HG02938 (cell line): Measurements from ENCODE around the gene SLC7A10.
"Not testable (repeated sequence)": the region's sequence is repeated elsewhere in the genome, so short reads cannot be mapped to it uniquely, and the experiment has no call there.

Experiments used
- ATAC-seq: cut with Tn5 transposase; IDR thresholded peaks from one replicate; pipeline ENCODE4 v1.9.1; 2021; ENCODE audit warnings: mild to moderate bottlenecking, moderate library complexity; ENCODE audit not compliant: unreplicated experiment

SLC7A10 gene

DNA sequence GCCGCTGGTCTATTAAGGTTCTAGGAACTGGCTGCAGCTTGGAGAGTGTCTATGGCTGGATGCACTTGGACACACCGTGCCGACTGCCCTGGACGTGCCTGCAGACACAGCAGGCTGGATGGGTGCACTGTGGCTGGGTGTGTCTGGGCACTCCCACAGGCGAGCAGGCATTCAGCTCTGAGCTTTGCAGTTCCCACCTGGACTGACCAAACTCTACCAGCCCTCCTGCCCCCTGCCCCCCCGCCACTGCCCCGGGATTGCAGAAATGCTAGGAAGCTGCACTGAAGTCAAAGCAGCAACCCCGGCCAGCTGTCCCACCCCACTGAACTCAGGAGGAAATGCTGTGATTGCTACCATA is 38.5 kb downstream of the SLC7A10 start:
- ATAC-seq = no peak

DNA sequence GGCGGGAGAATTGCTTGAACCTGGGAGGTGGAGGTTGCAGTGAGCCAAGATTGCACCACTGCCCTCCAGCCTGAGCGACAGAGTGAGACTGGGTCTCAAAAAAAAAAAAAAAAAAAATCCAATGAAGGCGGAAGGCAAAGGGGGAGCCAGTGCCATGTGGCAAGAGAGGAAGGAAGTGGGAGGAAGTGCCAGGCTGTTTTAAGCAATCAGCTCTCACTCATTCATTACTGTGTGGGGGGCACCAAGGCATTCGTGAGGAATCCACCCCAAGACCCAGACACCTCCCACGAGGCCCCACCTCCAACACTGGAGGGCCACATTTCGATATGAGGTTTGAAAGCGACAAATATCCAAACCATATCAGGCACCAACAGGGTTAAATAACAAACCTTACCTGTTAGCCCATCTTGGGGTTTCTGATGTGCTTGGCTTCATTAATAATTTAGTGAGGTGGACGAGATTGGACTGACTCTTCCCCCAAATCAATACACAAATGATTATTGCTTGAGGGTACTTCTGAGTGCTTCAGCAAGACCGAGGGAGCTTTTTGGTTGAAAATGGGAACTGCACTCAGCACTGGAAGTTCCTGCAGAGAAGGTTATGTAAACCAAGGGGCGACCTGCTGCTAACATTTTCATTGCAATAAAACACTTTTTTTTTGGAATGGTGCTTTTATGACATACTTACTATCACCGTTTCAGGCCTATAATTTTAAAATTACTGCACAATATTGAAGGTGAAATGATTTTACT is 39.0 kb downstream of the SLC7A10 start:
- ATAC-seq = no peak

DNA sequence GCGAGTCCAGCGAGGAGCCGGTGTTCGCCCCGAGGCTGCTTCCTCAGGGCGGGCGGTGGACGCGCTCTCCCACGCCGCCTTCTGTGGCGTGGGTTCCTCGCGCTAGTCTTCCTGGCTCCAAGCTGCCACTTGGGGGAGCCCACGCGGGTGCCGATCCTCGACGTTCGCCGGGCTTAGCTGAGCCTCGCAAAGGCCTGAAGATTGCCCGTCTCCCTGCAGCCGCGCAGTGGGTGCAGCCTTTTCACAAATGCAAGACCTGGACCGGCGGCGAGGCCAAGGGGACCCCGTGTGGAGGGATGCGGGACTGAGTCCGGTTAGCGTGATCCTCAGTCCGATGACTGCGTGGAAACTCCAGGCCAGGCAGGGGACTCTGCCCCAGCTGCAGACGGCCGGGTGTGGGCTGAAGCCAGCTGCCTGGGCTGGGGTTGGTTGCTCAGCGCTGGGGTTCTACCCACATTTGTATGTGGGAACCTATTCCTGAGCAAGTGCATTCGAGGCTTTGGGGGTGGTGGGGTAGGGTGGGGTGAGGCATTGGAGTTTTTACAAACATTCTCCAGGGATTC is 48.2 kb downstream of the SLC7A10 start:
- ATAC-seq = peak; percentile 35

DNA sequence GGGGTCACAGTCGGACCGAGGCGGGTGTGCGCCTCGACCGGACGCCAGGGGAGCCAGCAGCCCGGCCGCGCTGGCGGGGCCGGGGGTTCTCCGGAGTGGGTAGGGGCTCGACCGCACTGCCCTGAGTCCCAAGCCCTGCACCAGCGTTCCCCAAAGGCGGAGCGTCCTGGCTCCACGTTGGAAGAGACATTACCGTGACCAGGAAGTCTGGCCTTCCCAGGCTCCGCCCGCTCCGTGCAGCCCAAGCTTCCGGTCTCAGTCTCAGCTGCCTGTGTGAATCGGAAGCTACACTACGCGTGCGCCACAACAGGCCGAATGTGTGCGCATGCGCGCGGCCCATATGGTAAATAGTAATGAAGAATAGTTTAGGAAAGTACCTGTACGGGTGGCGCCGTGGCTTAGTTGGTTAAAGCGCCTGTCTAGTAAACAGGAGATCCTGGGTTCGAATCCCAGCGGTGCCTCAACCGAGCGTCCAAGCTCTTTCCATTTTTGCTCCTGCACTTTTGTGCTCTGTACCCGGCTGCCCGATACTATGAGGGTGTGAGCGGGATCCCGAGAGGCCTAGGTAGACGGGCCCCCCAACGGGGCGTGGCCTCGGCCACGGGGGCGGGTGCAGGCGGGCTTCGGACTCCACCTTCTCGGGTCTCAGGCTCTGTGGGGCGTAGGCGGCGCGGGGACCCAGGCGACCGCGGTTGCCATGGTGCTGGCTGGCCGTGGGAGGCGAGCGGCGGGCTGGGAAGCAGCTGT is 48.8 kb downstream of the SLC7A10 start:
- ATAC-seq = peak; percentile 77

DNA sequence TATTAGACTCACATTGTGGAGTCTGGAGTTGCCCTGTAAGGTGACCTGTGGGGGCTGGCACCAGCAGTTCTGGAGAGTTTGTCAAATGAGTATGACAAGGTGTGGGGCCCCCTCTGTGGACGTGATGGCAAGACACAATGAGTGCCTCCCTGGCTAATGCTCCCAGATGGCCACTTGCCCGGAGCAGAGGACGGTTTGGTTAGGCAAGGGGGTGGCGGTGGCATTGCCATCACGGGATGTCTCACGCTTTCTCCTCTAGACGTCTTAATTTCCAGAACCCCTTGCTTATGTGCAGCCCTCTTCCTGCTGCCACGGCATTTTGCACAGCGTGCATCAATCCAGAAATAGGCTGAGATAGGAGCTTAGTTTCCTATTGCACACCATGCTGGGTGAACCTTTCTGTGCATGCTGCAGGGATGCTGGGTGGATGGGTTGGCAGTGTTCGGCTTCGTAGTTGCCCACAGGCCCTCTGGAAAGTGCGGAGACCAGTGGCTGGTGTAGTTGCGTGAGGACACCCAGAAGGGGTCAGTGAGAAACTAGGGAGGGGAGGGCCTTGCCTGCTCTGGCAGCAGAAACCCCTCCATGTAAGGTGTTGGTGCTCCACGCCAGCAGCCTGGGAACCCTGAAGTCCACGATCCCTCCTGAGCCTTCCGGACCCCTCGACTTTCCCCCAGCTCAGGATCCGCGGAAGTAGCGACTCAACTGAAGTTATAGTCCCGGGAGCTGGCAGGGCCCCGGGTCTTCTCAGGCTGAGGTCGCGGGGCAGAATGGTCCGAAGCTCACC is 49.6 kb downstream of the SLC7A10 start:
- no peak for ATAC-seq

DNA sequence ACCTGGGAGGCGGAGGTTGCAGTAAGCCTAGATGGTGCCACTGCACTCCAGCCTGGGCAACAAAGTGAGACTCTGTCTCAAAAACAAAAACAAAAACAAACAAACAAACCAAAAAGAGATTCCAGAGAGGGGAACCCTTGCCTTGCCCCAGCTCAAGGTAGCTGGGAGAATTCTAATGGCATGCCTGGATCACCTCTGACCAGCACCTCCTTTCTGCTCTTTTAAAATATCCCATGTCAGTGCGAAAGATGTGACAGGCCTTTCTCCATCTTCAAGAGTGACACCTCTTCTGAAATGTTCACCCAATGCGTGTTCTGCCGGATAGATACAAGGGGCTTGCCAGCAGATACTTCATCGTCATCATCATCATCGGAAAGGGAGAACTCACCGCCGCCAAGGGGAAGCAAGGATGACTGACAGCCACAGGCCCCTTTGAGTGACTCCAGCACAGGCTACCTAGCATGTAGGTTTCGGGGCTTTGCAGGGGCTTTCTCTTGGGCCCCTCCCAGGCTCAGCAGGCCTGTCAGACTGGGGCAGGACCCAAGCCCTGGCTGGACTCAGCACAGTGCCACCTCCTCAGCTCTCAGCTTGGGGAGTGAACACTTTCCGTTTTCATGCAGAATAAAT is 50.4 kb downstream of the SLC7A10 start:
- ATAC-seq = no peak

DNA sequence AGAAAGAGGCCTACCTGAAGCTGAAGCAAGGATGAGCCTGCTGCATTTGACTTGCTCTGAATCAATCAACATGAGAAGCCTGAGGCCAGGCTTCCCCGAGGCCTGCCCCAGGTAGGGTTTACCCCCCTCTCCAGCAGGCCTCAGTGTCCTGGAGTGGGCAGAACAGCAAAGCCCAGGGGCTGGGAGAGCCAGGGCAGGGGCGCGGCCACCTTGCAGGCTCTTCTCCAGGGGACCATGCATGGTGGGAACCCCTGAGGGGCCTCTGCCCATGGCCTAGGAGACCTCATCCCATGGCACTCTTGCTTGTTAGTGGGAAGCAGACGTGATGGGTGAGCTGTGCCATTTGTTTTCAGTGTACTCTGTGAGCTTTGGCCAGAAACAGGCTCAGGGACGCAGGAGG is 51.5 kb downstream of the SLC7A10 start:
- ATAC-seq = no peak

DNA sequence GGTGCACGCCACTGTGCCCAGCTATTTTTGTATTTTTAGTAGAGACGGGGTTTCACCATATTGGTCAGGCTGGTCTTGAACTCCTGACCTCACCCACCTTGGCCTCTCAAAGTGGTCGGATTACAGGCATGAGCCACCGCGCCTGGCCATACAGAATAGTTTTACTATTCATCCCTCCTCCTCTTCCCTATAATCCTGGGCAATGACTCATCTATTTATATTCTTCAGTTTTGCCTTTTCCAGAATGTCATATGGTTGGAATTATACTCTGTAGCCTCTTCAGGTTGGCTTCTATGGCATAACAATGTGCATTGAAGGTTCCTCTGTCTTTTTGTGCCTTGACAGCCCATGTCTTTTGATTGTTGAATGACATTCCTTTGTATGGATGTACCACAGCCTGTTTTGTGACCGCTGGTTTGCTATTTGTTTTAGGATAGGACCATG is 53.7 kb downstream of the SLC7A10 start:
- no peak for ATAC-seq

DNA sequence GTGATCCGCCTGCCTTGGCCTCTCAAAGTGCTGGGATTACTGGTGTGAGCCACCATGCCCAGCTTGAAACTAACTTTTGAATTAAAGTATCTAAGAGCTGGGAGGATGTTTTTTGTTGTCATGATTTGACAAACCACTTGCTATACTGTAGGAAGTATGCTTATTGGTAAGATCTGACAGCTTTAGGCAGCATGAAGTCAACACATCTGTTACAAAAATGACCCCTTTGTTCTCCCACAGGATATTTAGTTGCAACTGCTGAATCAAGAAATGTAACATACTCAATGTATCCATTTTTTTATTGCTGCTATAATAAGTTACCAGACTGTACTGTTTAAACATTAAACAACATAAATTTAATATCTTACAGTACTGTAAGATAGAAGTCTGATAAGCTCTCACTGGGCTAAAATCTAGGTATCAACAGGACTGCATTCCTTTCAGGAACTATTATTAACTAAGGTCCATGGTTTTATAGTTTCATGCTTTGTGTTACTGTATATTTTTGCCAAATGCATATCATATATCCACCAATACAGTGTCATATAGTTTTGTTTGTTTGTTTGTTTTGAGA is 54.3 kb downstream of the SLC7A10 start:
- ATAC-seq = no peak

DNA sequence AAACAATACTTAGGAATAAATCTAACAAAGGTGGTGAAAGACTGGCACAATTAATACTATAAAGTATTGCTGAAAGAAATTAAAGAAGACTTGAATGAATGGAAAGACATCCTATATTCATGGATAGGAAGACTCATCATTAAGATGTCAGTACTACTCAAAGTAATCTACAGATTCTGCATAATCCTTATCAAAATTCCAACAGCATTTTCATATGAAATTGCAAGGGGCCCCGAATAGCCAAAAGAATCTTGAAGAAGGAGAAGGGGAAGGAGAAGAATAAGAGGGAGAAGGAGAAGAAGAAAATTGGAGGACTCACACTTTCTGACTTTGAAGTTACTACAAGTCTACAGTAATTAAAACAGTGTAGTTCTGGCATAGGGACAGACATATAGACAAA is 57.1 kb downstream of the SLC7A10 start:
- no peak for ATAC-seq

DNA sequence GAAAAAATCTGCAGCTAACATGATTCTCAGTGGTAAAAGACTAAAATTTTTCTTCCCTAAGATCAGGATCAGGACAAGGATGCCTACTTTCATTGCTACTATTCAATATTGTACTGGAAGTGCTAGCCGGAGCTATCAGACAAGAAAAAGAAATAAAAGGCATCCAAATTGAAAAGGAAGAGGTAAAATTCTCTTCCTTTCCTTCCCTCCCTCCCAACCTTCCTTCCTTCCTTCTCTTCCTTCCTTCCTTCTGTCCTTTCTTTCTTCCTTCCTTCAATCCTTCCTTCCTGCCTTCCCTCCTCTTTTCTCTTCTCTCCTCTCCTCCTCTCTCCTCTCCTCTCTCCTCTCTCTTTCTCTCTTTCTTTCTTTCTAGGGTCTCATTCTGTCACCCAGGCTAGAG is 58.2 kb downstream of the SLC7A10 start:
- ATAC-seq = no peak

DNA sequence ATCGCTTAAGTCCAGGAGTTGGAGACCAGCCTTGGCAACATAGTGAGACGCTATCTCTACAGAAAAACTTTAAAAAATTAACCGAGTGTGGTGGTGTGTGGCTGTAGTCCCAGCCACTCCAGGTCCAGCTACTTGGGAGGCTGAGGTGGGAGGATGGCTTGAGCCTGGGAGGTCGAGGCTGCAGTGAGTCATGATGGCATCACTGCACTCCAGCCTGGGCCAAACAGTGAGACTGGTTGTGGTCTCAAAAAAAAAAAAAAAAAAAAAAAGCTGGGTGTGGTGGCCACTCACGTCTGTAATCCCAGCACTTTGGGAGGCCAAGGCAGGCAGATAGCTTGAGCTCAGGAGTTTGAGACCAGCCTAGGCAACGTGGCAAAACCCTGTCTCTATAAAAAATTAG is 59.6 kb downstream of the SLC7A10 start:
- ATAC-seq = not testable (repeated sequence)

DNA sequence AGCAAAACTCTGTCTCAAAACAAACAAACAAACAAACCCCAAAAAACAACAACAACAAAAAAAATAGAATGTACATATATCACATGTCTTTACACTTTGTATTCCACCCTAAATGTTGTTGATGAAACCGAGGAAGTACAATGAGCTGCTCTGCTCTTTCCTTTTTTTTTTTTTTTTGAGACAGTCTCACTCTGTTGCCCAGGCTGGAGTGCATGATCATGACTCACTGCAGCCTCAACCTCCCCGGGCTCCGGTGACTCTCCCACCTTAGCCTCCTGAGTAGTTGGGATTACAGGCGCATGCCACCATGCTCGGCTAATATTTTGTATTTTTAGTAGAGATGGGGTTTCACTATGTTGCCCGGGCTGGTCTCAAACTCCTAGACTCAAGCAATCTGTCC is 62.2 kb downstream of the SLC7A10 start:
- ATAC-seq = no peak

DNA sequence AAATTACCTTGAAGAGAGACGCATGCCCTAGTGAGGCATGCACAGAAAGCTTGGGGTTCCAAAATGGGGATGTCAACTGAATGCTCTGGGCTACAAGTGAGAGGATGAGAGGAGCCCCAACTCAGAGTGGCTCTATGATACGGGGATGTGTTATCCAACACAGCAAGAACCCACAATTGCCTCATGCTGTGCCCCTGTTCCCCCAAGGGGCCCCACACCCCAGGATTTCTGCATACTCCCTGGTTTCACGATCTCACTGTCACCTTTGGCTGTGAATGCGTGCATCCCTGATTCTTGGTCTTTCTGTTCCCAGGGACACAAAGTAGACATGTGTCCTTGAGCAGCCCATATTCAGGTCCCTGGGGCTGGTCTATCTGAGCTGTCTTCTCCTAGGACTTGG is 64.4 kb downstream of the SLC7A10 start:
- ATAC-seq = no peak

DNA sequence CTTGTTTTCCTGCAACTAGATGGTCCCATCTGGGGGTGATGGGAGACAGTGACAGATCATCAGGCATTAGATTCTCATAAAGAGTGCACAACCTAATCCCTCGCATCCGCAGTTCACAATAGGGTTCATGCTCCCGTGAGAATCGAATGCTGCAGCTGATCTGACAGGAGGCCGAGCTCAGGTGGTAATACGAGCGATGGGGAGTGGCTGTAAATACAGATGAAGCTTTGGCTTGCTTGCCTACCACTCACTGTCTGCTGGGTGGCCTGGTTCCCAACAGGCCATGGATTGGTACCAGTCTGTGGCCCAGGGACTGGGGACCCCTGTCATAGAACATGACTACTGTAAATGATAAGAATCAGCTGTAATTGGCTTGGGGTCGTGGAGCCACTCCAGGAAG is 65.8 kb downstream of the SLC7A10 start:
- no peak for ATAC-seq

DNA sequence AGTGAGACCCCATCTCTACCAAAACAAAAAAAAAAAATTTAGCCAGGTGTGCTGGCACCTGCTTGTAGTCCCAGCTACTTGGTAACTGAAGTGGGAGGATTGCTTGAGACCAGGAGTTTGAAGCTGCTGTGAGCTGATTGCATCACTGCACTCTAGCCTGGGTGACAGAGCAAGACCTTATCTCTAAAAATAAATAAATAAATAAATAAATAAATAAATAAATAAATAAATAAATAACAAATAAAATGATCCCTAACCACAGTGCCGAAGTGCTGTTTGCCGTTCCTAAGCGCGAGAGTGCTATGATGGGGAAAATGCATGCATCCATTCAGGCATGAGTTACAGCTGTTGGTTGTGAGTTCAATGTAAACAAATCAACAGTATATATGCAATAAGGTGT is 66.5 kb downstream of the SLC7A10 start:
- no peak for ATAC-seq
